Islet of Langerhans (tissue), 1 donor: ENCODE data around the gene TMCO1.
A peak's percentile ranks its signal among the peaks of the same experiment; 100 is the strongest.
"Not testable (repeated sequence)": the region's sequence is repeated elsewhere in the genome, so short reads cannot be mapped to it uniquely, and the experiment has no call there.

Experiments
- FAIRE-seq: peaks from one replicate; lab custom pipeline; 2011; peaks lifted over from hg19 to GRCh38; lab: Jason Lieb, UNC

TMCO1 gene

GRCh38 chr1:165768513-165769394, at the start of gene TMCO1:
TMCO1 (minus strand) TSS chr1:165768868; CDS start chr1:165768751, 117 bp downstream.
- peak; percentile 89 for FAIRE-seq

DNA sequence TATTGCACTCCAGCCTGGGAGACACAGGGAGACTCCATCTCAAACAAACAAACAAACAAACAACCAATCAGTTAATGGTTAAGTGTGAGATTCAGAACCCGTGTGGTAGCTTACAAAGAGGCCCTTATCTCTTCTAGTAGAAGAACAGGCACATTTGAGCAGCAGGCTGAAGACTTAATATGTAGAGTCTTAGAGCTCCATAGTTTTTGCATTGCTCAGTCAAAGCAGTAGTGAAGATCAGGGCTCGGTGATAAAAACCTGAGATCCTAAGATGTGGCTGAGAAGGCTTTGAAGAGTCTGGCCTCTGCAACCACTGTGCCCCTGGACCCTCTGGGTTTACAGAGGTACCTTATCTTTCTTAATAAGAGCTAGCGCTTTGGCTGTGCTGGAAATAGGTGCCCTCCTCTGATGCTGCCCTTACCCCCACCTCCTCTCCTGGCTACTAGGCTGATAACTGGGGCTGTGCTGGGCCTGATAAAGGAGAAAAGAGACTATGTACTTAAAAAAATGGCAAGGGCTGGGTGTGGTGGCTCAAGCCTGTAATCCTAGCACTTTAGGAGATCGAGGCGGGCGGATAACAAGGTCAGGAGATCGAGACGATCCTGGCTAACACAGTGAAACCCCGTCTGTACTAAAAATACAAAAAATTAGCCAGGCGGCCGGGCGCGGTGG, 48.3 kb upstream of the TMCO1 start:
- no peak for FAIRE-seq

- FAIRE-seq, result no peak
Observed at GRCh38 chr1:165816157-165816556, 47.5 kb upstream of the TMCO1 start.

- no peak for FAIRE-seq
Observed at GRCh38 chr1:165815725-165816124, 47.1 kb upstream of the TMCO1 start.

- FAIRE-seq, result no peak
Observed at GRCh38 chr1:165807613-165808012, 38.9 kb upstream of the TMCO1 start.

DNA sequence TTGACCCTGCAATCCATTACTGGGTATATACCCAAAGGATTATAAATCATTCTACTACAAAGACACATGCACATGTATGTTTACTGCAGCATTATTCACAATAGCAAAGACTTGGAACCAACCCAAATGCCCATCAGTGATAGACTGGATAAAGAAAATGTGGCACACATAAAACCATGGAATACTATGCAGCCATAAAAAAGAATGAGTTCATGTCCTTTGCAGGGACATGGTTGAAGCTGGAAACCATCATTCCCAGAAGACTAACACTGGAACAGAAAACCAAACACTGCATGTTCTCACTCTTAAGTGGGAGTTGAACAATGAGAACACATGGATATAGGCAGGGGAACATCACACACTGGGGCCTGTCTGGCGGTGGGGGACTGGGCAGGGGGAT, 35.8 kb upstream of the TMCO1 start:
- not testable (repeated sequence) for FAIRE-seq

DNA sequence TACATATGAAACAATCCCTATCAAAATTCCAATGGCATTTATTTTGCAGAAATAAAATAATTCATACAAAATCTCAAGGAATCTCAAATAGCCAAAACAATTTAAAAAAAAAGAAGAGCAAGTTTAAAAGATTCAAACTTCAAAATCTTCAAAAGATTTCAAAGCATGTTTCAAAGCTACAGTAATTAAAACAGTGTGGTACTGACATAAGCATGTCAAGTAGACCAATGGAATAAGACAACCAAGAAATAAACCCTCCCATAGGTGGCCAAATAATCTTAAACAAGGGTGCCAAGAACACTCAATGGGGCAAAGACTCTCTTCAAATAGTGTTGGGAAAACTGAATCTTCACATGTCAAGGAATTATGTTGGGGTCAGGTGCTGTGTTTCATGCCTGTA, 30.7 kb upstream of the TMCO1 start:
- FAIRE-seq, result no peak

DNA sequence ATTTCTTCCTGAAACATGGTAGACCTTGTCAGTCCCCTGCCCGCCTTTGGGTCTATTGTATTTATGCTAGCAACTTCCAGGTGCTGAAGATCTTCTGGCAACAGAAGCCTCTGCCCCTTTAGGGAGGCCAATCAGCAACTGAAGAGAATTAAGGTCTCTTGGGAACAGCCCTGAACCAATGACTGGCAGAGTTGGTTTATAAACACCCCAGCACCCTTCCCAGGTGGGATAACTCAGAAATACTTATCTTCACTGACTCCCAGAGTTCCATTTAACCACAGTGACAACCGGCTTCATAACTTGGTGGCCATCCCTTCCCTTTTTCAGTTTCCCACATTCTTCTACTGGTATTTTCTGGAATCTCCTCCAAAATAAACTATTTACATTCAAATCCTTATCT, 27.2 kb upstream of the TMCO1 start:
- FAIRE-seq, result no peak

- FAIRE-seq, result no peak
Observed at GRCh38 chr1:165793951-165794350, 25.3 kb upstream of the TMCO1 start.

GRCh38 chr1:165787741-165788140, 19.1 kb upstream of the TMCO1 start:
- FAIRE-seq, result no peak

DNA sequence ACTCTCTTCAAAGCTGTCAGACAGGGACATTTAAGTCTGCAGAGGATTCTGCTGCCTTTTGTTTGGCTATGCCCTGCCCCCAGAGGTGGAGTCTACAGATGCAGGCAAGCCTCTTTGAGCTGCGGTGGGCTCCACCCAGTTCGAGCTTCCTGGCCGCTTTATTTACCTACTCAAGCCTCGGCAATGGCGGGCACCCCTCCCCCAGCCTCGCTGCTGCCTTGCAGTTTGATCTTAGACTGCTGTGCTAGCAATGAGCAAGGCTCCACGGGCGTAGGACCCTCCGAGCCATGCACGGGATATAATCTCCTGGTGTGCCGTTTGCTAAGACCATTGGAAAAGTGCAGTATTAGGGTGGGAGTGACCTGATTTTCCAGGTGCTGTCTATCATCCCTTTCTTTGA, 14.9 kb upstream of the TMCO1 start:
- FAIRE-seq, result not testable (repeated sequence)

- not testable (repeated sequence) for FAIRE-seq
Observed at GRCh38 chr1:165778197-165778596, 9.5 kb upstream of the TMCO1 start.

DNA sequence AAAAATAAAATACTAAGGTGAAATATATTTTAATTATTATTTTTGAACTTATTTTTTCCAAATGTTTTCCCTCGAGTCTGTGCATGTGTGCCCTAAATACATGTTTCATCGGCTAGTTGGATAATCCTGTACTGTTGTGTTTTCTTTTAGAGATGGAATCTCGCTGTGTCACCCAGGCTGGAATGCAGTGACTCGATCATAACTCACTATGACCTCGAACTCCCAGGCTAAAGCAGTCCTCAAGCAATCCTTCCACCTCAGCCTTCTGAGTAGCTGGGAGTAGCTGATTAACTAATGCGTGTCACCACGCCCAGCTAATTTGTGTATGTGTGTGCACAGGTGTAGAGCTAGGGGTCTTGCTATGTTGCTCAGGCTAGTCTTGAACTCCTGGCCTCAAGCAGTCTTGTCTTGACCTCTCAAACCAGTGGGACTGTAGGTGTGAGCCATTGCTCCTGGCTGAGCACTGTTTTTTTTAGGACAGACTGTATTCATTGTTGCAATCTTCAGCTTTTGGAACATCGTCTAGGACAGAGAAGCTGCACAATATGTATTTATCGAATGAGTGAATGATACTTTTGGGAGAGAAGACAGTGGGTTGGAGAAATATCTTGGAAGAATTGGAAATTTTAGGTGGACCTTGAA, 4.8 kb upstream of the TMCO1 start:
- no peak for FAIRE-seq

- no peak for FAIRE-seq
Observed at GRCh38 chr1:165772739-165773138, 4.1 kb upstream of the TMCO1 start.

DNA sequence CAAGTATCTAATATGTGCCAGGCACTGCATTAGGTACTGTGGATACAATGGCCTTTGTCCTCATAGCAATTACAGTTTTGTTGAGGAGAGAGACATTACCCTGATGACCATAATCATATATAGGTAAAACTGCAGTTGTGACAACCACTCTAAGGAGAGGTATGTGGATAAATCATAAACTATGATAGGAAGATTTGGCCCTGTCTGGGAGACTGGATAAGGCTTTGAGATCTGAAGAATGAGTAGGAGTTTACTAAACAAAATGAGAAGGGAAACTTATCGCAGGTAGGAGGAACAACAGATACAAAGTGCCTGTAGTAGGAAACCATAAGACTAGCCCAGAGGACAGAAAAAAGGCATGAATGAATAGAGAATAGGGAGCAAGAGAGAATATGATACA, 4.4 kb downstream of the TMCO1 start:
- FAIRE-seq, result no peak

DNA sequence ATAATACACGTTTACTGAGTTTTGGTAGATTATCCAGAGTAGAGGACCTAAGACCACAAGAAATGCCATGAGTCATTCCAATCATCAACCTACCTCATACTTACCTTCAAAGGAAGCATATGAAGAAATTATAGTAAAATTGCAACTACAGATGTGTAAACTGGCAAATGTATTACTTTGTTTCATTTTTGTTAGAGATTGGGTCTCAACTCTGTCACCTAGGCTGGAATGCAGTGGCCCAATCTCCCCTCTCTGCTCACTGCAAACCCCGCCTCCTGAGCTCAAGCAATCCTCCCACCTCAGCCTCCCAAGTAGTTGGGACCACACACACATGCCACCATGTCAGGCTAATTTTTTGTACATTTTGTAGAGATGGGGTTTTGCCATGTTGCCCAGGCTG, 5.2 kb downstream of the TMCO1 start:
- FAIRE-seq, result no peak

DNA sequence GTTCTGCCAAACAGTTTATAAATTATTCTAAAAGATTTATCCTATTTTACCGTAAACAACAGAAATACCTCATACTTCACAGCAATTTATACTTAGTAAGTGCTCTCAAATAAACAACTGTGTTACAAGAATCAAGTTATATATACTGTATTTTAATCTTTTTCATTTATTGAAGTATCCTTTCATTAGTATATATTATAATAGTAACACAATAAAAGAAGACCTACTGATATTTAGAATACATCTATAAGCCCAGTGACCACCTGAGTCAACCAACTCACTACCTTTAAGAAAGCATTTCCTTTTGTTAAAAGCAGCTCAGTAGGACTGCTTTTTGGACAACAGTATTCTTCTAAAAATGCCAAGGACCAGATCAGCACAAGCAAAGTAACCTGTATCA, 5.9 kb downstream of the TMCO1 start:
- no peak for FAIRE-seq

DNA sequence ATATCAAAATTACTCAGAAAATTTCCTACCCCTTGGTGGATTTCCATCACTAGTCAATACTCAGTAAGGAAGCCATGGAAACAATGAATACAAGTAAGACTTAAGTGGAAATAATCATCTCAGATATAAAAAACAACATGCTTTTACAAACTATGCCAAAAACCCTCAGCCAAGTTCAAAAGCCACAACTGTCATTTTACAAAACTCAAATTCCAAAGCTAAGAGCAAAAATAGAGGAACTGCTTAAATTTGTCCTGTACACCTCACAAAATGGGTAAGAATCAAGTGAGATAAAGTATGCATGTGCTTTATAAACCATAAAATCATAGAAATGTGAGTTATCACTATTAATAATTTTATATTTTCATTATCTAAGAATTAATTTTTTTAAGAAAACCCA, 9.6 kb downstream of the TMCO1 start:
- FAIRE-seq, result peak; percentile 88

DNA sequence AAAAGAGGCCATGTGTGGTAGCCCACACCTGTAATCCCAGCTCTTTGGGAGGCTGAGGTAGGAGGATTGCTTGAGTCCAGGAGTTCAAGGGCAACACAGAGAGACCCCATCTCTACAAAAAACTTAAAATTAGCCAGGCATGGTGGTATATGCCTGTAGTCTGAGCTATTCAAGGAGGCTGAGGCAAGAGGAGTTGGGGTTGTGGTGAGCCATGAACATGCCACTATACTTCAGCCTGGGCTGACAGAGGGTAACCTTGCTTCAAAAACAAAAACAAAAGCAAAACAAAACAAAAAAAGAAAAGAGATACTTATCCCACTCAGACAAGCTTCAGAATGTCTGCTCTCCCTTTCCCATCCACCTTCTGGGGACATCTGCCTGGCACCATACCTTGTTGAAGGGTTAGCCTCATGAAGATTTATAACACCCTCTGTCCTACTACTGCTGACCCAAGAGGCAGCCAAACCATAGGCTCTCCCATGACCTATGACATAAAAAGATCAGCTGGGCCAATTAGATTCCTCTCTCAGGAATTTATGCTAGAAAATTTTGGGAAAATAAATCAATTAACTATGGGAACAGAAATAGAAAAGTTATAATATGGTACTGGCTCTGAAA, 13.2 kb downstream of the TMCO1 start:
- no peak for FAIRE-seq

GRCh38 chr1:165753934-165754333, 14.7 kb downstream of the TMCO1 start:
- no peak for FAIRE-seq

GRCh38 chr1:165748550-165748949, 20.1 kb downstream of the TMCO1 start:
- no peak for FAIRE-seq

DNA sequence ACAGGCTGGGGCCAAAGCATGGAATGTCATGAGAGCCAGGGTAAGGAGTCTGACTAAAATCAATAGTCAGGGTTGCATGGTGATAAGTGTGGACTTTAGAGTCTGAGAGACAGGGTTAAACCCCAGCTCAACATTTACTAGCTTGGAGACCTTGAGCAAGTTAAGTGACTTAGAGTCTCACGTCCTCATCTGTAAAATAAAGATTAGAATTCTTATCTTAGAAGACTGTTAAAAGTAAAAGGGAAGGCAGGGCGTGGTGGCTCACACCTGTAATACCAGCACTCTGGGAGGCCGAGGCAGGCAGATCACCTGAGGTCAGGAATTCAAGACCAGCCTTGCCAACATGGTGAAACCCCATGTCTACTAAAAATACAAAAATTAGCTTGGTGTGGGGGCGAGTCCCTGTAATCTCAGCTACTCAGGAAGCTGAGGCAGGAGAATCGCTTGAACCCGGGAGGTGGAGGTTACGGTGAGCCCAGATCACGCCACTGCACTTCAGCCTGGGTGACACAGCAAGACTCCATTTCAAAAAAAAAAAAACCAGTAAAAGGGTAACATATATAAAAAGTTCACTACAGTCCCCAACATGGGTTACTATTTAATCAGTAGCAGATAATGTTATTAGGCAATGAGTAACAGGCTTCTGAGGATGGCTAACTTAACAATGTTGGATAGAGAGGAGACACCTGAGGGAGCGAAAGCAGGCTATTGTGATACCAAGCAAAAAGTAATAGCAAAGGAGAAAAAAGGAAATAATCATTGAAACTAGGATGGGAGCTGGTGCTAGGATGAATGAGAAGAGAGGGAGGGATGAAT, 20.8 kb downstream of the TMCO1 start:
- FAIRE-seq, result no peak
